GM23338 (cell line): ENCODE results near the gene MT1E. TPM values are rescaled to one million over a fixed set of nuclear protein-coding genes. Genes with fewer than 3 reads are reported as not detected.

Experiments used
- ATAC-seq: fragments of 200-7000 bp; cut with Tn5 transposase; 3 replicates; pipeline ENCODE4 v1.9.1; 2020
- DNase-seq: peaks from one replicate; pipeline ENCODE4 v3.0.0-alpha.2; 2015; ENCODE audit warnings: low spot score
- H2AFZ ChIP-seq: fragments of 200-600 bp; sonication (generic); 2 replicates; pipeline ENCODE4 v1.8.0; 2016; ENCODE audit warnings: antibody characterized with exemption, mild to moderate bottlenecking, moderate library complexity
- H3F3A ChIP-seq: fragments of 200-600 bp; sonication (generic); replicated peaks from 2 replicates; pipeline ENCODE4 v1.8.0; 2017; ENCODE audit warnings: antibody characterized with exemption, mixed run types, low read depth
- H3K27ac ChIP-seq: fragments of 200-600 bp; sonication (generic); 2 replicates; pipeline ENCODE4 v1.6.1; 2016; ENCODE audit warnings: low read depth
- H3K27me3 ChIP-seq: fragments of 200-600 bp; sonication (generic); 2 replicates; pipeline ENCODE4 v1.8.0; 2016; ENCODE audit warnings: mild to moderate bottlenecking, mixed run types, moderate library complexity; ENCODE audit not compliant: insufficient read depth
- H3K36me3 ChIP-seq: fragments of 200-600 bp; sonication (generic); 2 replicates; pipeline ENCODE4 v1.8.0; 2016; ENCODE audit warnings: mild to moderate bottlenecking; ENCODE audit not compliant: insufficient read depth
- H3K4me1 ChIP-seq: fragments of 200-600 bp; sonication (generic); 2 replicates; pipeline ENCODE4 v1.8.0; 2016; ENCODE audit warnings: mild to moderate bottlenecking, moderate library complexity; ENCODE audit not compliant: insufficient read depth
- H3K4me2 ChIP-seq: fragments of 200-600 bp; sonication (generic); 2 replicates; pipeline ENCODE4 v1.7.1; 2017; ENCODE audit warnings: mixed run types
- H3K4me3 ChIP-seq: fragments of 200-600 bp; sonication (generic); 2 replicates; pipeline ENCODE4 v1.6.1; 2016; ENCODE audit warnings: mixed run types
- H3K79me2 ChIP-seq: fragments of 200-600 bp; sonication (generic); replicated peaks from 2 replicates; pipeline ENCODE4 v1.8.0; 2017; ENCODE audit warnings: mild to moderate bottlenecking; ENCODE audit not compliant: insufficient read depth
- H3K9me2 ChIP-seq: fragments of 200-600 bp; sonication (generic); 2 replicates; pipeline ENCODE4 v1.8.0; 2017; ENCODE audit not compliant: insufficient read depth
- H4K20me1 ChIP-seq: fragments of 200-600 bp; sonication (generic); replicated peaks from 2 replicates; pipeline ENCODE4 v1.8.0; 2017; ENCODE audit warnings: mild to moderate bottlenecking; ENCODE audit not compliant: insufficient read depth
- H3K27ac Mint-ChIP-seq: 2 replicates; pipeline ENCODE4 v1.8.0; 2020; ENCODE audit warnings: inconsistent platforms, mild to moderate bottlenecking, moderate library complexity, mixed read lengths
- H3K27me3 Mint-ChIP-seq: 3 replicates; pipeline ENCODE4 v1.8.0; 2022; ENCODE audit warnings: low read depth, mild to moderate bottlenecking, moderate library complexity, mixed read lengths, inconsistent platforms; ENCODE audit not compliant: insufficient read depth, poor library complexity
- H3K36me3 Mint-ChIP-seq: 3 replicates; pipeline ENCODE4 v1.8.0; 2021; ENCODE audit warnings: low read depth, mild to moderate bottlenecking, inconsistent platforms, moderate library complexity, mixed read lengths
- H3K4me1 Mint-ChIP-seq: 3 replicates; pipeline ENCODE4 v1.8.0; 2020; ENCODE audit warnings: mild to moderate bottlenecking, inconsistent platforms, mixed read lengths
- H3K4me3 Mint-ChIP-seq: 3 replicates; pipeline ENCODE4 v1.8.0; 2021; ENCODE audit warnings: moderate library complexity, mild to moderate bottlenecking, inconsistent platforms, mixed read lengths
- H3K9me3 Mint-ChIP-seq: 3 replicates; pipeline ENCODE4 v1.8.0; 2020; ENCODE audit warnings: moderate library complexity, mild to moderate bottlenecking, inconsistent platforms, mixed read lengths
- CREB1 ChIP-seq: fragments of 250-450 bp; sonication (Bioruptor Pico); IDR thresholded peaks from 2 replicates; pipeline ENCODE4 v1.5.0; 2020; ENCODE audit warnings: low read depth, mild to moderate bottlenecking, moderate library complexity
- EZH2 ChIP-seq: fragments of 200-600 bp; sonication (generic); IDR thresholded peaks from one replicate; pipeline ENCODE4 v1.8.0; 2017; ENCODE audit warnings: antibody characterized with exemption, mild to moderate bottlenecking, low read depth; ENCODE audit not compliant: unreplicated experiment
- EZH2phosphoT487 ChIP-seq: fragments of 200-600 bp; sonication (generic); IDR thresholded peaks from one replicate; pipeline ENCODE4 v1.8.1; 2018; ENCODE audit warnings: antibody characterized with exemption; ENCODE audit not compliant: unreplicated experiment
- JUNB ChIP-seq: IDR thresholded peaks from one replicate; pipeline ENCODE4 v1.6.1; 2016; ENCODE audit warnings: antibody characterized with exemption; ENCODE audit not compliant: unreplicated experiment
- NANOG ChIP-seq: IDR thresholded peaks from 2 replicates; pipeline ENCODE4 v1.6.1; 2016; ENCODE audit warnings: antibody characterized with exemption, borderline replicate concordance
- POLR2AphosphoS5 ChIP-seq: IDR thresholded peaks from 2 replicates; pipeline ENCODE4 v1.6.1; 2016; ENCODE audit warnings: antibody characterized with exemption, low read depth
- STAT1 ChIP-seq: IDR thresholded peaks from one replicate; pipeline ENCODE4 v1.6.1; 2016; ENCODE audit warnings: antibody characterized with exemption; ENCODE audit not compliant: unreplicated experiment
- ZNF114 ChIP-seq: fragments of 250-450 bp; sonication (Bioruptor Pico); IDR thresholded peaks from 2 replicates; pipeline ENCODE4 v1.5.0; 2020; ENCODE audit warnings: mild to moderate bottlenecking, moderate library complexity
- ZNF331 ChIP-seq: fragments of 250-450 bp; sonication (Bioruptor Pico); IDR thresholded peaks from 2 replicates; pipeline ENCODE4 v1.5.0; 2020; ENCODE audit warnings: low read depth, mild to moderate bottlenecking, moderate library complexity
- polyA plus RNA-seq: library from polyadenylated mRNA; unstranded; fragments of >200 nt; fragmentation: Nextera tagmentation; extraction: Ambion mirVana; gene quantifications from 2 replicates; pipeline ENCODE4 v1.2.1, GENCODE V29; 2016
- total RNA-seq: library from RNA; depleted of rRNA; stranded (reverse); fragments of >200 nt; shearing (Covaris generic); gene quantifications from 2 replicates; pipeline ENCODE4 v1.2.3, GENCODE V29; 2014
- TF ChIP-seq, protein P1 (sequence below): IDR thresholded peaks from one replicate; pipeline ENCODE4 v1.6.1; 2018; ENCODE audit warnings: antibody characterized with exemption; ENCODE audit not compliant: unreplicated experiment
- TF ChIP-seq, protein P2 (sequence below): IDR thresholded peaks from 2 replicates; pipeline ENCODE4 v1.6.1; 2016; ENCODE audit warnings: antibody characterized with exemption
- TF ChIP-seq, protein P3 (sequence below), 2 experiments: fragments of 200-600 bp in 1 of 2; sonication (generic) in 1 of 2; conservative IDR thresholded peaks; 2 replicates each; pipeline versions ENCODE4 v1.5.1 to v1.6.1; 2016 to 2017; ENCODE audit warnings: antibody characterized with exemption in 2 of 2, low read depth in 2 of 2, mild to moderate bottlenecking in 2 of 2, moderate library complexity in 1 of 2
- TF ChIP-seq, protein P4 (sequence below): fragments of 250-450 bp; sonication (Bioruptor Pico); IDR thresholded peaks from 2 replicates; pipeline ENCODE4 v1.5.0; 2020; ENCODE audit warnings: mild to moderate bottlenecking, moderate library complexity

MT1E gene
- total and polyA plus RNA-seq, 2 experiments from 2014 or later, result 31.0 to 121 TPM

DNA sequence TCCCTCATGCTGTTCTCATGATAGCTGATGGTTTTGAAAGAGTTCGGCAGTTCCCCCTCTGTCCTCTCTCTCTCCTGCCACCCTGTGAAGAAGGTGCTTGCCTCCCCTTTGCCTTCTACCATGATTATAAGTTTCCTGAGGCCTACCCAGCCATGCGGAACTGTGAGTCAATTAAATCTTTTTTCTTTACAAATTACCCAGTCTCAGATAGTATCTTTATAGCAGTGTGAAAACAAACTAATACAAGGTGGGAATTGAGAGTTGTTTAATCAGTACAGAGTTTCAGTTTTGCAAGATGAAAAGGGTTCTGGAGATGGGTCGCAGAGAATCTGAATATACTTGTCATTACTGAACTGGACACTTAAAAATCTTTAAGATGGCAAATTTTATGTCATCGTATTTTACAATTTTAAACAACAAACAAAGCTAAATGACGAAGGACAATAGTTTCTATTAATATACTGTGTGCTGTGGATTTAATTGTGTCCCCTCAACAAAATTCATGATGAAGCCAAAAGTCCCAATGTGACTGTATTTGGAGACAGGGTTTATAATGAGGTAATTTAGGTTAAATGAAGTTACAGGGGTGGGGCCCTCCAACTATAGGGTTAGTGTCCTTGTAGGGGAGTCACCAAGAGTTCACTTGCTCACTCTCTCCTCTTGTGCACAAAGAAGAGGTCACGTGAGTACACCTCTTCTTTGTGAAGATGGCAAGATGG lies 31.8 kb upstream of the MT1E start (continued):
- TF ChIP-seq, protein P1, sequence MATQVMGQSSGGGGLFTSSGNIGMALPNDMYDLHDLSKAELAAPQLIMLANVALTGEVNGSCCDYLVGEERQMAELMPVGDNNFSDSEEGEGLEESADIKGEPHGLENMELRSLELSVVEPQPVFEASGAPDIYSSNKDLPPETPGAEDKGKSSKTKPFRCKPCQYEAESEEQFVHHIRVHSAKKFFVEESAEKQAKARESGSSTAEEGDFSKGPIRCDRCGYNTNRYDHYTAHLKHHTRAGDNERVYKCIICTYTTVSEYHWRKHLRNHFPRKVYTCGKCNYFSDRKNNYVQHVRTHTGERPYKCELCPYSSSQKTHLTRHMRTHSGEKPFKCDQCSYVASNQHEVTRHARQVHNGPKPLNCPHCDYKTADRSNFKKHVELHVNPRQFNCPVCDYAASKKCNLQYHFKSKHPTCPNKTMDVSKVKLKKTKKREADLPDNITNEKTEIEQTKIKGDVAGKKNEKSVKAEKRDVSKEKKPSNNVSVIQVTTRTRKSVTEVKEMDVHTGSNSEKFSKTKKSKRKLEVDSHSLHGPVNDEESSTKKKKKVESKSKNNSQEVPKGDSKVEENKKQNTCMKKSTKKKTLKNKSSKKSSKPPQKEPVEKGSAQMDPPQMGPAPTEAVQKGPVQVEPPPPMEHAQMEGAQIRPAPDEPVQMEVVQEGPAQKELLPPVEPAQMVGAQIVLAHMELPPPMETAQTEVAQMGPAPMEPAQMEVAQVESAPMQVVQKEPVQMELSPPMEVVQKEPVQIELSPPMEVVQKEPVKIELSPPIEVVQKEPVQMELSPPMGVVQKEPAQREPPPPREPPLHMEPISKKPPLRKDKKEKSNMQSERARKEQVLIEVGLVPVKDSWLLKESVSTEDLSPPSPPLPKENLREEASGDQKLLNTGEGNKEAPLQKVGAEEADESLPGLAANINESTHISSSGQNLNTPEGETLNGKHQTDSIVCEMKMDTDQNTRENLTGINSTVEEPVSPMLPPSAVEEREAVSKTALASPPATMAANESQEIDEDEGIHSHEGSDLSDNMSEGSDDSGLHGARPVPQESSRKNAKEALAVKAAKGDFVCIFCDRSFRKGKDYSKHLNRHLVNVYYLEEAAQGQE, result no peak
- TF ChIP-seq NANOG (no peak), CREB1 (CRISPR knock-in tag) (no peak), JUNB (no peak), EZH2 (no peak), STAT1 (no peak), ZNF331 (CRISPR knock-in tag) (no peak), ZNF114 (no peak), POLR2AphosphoS5 (no peak), EZH2phosphoT487 (no peak)
- TF ChIP-seq, protein P2, sequence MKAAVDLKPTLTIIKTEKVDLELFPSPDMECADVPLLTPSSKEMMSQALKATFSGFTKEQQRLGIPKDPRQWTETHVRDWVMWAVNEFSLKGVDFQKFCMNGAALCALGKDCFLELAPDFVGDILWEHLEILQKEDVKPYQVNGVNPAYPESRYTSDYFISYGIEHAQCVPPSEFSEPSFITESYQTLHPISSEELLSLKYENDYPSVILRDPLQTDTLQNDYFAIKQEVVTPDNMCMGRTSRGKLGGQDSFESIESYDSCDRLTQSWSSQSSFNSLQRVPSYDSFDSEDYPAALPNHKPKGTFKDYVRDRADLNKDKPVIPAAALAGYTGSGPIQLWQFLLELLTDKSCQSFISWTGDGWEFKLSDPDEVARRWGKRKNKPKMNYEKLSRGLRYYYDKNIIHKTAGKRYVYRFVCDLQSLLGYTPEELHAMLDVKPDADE, result no peak
- TF ChIP-seq, protein P3, sequence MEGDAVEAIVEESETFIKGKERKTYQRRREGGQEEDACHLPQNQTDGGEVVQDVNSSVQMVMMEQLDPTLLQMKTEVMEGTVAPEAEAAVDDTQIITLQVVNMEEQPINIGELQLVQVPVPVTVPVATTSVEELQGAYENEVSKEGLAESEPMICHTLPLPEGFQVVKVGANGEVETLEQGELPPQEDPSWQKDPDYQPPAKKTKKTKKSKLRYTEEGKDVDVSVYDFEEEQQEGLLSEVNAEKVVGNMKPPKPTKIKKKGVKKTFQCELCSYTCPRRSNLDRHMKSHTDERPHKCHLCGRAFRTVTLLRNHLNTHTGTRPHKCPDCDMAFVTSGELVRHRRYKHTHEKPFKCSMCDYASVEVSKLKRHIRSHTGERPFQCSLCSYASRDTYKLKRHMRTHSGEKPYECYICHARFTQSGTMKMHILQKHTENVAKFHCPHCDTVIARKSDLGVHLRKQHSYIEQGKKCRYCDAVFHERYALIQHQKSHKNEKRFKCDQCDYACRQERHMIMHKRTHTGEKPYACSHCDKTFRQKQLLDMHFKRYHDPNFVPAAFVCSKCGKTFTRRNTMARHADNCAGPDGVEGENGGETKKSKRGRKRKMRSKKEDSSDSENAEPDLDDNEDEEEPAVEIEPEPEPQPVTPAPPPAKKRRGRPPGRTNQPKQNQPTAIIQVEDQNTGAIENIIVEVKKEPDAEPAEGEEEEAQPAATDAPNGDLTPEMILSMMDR (conservative IDR thresholded peaks at IDR 0.05; ENCODE audit: low read depth in 2 of 2), result no peak

DNA sequence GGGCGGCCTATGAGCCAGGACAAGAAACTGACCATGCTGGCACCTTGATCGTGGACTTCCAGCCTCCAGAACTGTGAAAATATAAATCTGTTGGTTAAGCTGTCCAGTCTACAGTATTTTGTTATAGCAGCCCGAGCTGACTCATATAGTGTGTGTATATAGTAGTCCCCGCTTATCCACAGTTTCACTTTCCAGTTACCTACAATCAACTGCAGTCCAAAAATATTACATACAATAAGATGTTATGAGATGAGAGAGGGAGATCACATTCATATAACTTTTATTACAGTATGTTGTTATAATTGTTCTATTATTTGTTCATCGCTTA lies 31.3 kb upstream of the MT1E start:
- H3K4me2 ChIP-seq, result no peak overlapping the region
- no peaks in the 10 kb centered on the region for H3K79me2 ChIP-seq
- H3K36me3 ChIP-seq, result no peaks in the 10 kb centered on the region
- H2AFZ ChIP-seq, result no peak overlapping the region
- peaks cover 32% of the 10 kb centered on the region for H3K27me3 Mint-ChIP-seq
- no peak overlapping the region for H3K4me3 ChIP-seq
- H3K9me3 Mint-ChIP-seq, result no peaks in the 10 kb centered on the region
- DNase-seq, result no peak
- no peak overlapping the region for H3K27ac ChIP-seq
- no peak overlapping the region for H3K4me3 Mint-ChIP-seq
- H4K20me1 ChIP-seq, result no peaks in the 10 kb centered on the region
- H3K9me2 ChIP-seq, result no peaks in the 10 kb centered on the region
- no peak overlapping the region for H3K27ac Mint-ChIP-seq
- no peak for ATAC-seq
- no peaks in the 10 kb centered on the region for H3F3A ChIP-seq
- H3K4me1 ChIP-seq, result no peaks in the 10 kb centered on the region
- peaks cover 7% of the 10 kb centered on the region for H3K4me1 Mint-ChIP-seq
- H3K27me3 ChIP-seq, result peaks cover 46% of the 10 kb centered on the region
- no peaks in the 10 kb centered on the region for H3K36me3 Mint-ChIP-seq
- TF ChIP-seq CREB1 (CRISPR knock-in tag), result no peak
- TF ChIP-seq POLR2AphosphoS5, result no peak
- no peak for TF ChIP-seq ZNF331 (CRISPR knock-in tag)
- TF ChIP-seq JUNB, result no peak
- no peak for TF ChIP-seq STAT1
- TF ChIP-seq, protein P4, sequence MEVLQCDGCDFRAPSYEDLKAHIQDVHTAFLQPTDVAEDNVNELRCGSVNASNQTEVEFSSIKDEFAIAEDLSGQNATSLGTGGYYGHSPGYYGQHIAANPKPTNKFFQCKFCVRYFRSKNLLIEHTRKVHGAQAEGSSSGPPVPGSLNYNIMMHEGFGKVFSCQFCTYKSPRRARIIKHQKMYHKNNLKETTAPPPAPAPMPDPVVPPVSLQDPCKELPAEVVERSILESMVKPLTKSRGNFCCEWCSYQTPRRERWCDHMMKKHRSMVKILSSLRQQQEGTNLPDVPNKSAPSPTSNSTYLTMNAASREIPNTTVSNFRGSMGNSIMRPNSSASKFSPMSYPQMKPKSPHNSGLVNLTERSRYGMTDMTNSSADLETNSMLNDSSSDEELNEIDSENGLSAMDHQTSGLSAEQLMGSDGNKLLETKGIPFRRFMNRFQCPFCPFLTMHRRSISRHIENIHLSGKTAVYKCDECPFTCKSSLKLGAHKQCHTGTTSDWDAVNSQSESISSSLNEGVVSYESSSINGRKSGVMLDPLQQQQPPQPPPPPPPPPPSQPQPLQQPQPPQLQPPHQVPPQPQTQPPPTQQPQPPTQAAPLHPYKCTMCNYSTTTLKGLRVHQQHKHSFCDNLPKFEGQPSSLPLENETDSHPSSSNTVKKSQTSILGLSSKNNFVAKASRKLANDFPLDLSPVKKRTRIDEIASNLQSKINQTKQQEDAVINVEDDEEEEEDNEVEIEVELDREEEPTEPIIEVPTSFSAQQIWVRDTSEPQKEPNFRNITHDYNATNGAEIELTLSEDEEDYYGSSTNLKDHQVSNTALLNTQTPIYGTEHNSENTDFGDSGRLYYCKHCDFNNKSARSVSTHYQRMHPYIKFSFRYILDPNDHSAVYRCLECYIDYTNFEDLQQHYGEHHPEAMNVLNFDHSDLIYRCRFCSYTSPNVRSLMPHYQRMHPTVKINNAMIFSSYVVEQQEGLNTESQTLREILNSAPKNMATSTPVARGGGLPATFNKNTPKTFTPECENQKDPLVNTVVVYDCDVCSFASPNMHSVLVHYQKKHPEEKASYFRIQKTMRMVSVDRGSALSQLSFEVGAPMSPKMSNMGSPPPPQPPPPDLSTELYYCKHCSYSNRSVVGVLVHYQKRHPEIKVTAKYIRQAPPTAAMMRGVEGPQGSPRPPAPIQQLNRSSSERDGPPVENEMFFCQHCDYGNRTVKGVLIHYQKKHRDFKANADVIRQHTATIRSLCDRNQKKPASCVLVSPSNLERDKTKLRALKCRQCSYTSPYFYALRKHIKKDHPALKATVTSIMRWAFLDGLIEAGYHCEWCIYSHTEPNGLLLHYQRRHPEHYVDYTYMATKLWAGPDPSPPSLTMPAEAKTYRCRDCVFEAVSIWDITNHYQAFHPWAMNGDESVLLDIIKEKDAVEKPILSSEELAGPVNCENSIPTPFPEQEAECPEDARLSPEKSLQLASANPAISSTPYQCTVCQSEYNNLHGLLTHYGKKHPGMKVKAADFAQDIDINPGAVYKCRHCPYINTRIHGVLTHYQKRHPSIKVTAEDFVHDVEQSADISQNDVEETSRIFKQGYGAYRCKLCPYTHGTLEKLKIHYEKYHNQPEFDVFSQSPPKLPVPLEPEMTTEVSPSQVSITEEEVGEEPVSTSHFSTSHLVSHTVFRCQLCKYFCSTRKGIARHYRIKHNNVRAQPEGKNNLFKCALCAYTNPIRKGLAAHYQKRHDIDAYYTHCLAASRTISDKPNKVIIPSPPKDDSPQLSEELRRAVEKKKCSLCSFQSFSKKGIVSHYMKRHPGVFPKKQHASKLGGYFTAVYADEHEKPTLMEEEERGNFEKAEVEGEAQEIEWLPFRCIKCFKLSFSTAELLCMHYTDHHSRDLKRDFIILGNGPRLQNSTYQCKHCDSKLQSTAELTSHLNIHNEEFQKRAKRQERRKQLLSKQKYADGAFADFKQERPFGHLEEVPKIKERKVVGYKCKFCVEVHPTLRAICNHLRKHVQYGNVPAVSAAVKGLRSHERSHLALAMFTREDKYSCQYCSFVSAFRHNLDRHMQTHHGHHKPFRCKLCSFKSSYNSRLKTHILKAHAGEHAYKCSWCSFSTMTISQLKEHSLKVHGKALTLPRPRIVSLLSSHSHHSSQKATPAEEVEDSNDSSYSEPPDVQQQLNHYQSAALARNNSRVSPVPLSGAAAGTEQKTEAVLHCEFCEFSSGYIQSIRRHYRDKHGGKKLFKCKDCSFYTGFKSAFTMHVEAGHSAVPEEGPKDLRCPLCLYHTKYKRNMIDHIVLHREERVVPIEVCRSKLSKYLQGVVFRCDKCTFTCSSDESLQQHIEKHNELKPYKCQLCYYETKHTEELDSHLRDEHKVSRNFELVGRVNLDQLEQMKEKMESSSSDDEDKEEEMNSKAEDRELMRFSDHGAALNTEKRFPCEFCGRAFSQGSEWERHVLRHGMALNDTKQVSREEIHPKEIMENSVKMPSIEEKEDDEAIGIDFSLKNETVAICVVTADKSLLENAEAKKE (CRISPR knock-in tag), result no peak
